H1 (cell line): Measurements from ENCODE around the gene ATP5PB. TPM values are rescaled to one million over a fixed set of nuclear protein-coding genes. Genes with fewer than 3 reads are reported as not detected.

Experiments
- CTBP2 ChIP-seq: IDR thresholded peaks from 2 replicates; pipeline ENCODE4 v1.7.0; 2011; ENCODE audit warnings: borderline replicate concordance, mild to moderate bottlenecking, moderate library complexity, mixed read lengths, low read length; ENCODE audit not compliant: insufficient read depth, insufficient read length
- FOSL1 ChIP-seq: IDR thresholded peaks from 2 replicates; pipeline ENCODE4 v1.6.1; 2011; ENCODE audit warnings: mild to moderate bottlenecking, low read depth, low read length, moderate library complexity; ENCODE audit not compliant: insufficient read depth
- JUND ChIP-seq: IDR thresholded peaks from 2 replicates; pipeline ENCODE4 v1.6.1; 2011; ENCODE audit warnings: mild to moderate bottlenecking, improper control_type of control experiment, low read length
- RBBP5 ChIP-seq: IDR thresholded peaks from 2 replicates; pipeline ENCODE4 v1.7.1; 2012; ENCODE audit warnings: low read depth, mild to moderate bottlenecking, inconsistent platforms, low read length, moderate library complexity, borderline replicate concordance
- SP1 ChIP-seq: IDR thresholded peaks from 2 replicates; pipeline ENCODE4 v1.6.1; 2011; ENCODE audit warnings: low read depth, low read length
- polyA plus RNA-seq, 7 experiments: library from polyadenylated mRNA; depleted of rRNA in 3 of 7; stranded (reverse) in 5 of 7; unstranded in 2 of 7; fragments of >200 nt in 5 of 7; fragments of 200-250 nt in 2 of 7; gene quantifications; 1 replicate in 5 of 7; 2 replicates in 1 of 7; 4 replicates in 1 of 7; pipeline versions ENCODE4 v1.2.1 to v1.2.3, GENCODE V29; 2011 to 2013; ENCODE audit warnings: missing spikeins in 2 of 7, mixed read lengths in 2 of 7
- total RNA-seq: library from RNA; stranded (reverse); fragmentation: NEBNext Ultra II Directional; extraction: Animal tissue kit (Norgen Biotek cat#: 25700); gene quantifications from 2 replicates; pipeline ENCODE4 v1.2.1, GENCODE V29; 2021

The ATP5PB gene
- total and polyA plus RNA-seq, 2 of the 8 experiments (the other 6 are each of a cell fraction or from before 2014, with no cell fraction given), result 232 to 262 TPM

DNA sequence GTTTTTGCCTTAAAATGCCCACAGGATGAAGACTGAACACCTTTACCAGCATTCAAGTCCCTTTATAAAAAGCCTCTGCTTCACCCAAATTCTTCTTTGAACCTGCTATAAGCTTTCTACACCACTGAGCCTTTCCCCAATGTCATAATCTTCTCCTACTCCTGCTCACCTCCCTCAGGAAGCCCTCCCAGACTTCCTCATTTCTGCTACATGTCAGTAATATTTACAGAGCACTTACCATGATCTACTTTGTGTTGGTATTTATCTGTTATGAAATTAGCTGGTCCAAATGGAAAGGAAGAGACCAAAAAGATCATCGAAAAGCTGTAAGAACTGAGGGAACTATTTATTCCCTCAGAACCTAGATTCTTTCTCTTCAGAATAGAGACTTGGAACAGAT, 30.2 kb upstream of the ATP5PB start (continued):
- TF ChIP-seq RBBP5 (no peak), FOSL1 (no peak), JUND (no peak), SP1 (no peak), CTBP2 (no peak)
